HUDEP-2 (cell line): Measurements from ENCODE around the gene MEDAG.

Experiments used
- DNase-seq, 76 experiments: peaks; one replicate each; lab custom pipeline; 2025; ENCODE audit not compliant: unreplicated experiment in 76 of 76; lab: John Stamatoyannopoulos, UW

MEDAG gene

GRCh38 chr13:30905932-30906383, at the start of gene MEDAG:
Gene MEDAG (plus strand): TSS chr13:30906271. CDS start chr13:30906516, 245 bp downstream.
- no peak for DNase-seq

GRCh38 chr13:30857018-30857417, 49.1 kb upstream of the MEDAG start:
- DNase-seq: no peak

GRCh38 chr13:30857636-30858035, 48.4 kb upstream of the MEDAG start:
- DNase-seq: no peak

GRCh38 chr13:30859326-30859725, 46.7 kb upstream of the MEDAG start:
- DNase-seq: no peak

GRCh38 chr13:30861163-30861562, 44.9 kb upstream of the MEDAG start:
- DNase-seq: no peak

- DNase-seq: no peak
Measured at GRCh38 chr13:30861836-30862467, 44.1 kb upstream of the MEDAG start.

- no peak for DNase-seq
Measured at GRCh38 chr13:30862707-30863106, 43.4 kb upstream of the MEDAG start.

GRCh38 chr13:30863231-30863630, 42.8 kb upstream of the MEDAG start:
- DNase-seq: no peak

- no peak for DNase-seq
Measured at GRCh38 chr13:30863796-30864195, 42.3 kb upstream of the MEDAG start.

- DNase-seq: no peak
Measured at GRCh38 chr13:30864433-30865122, 41.5 kb upstream of the MEDAG start.

GRCh38 chr13:30865123-30866049, 40.7 kb upstream of the MEDAG start:
- peak in 35 of 76 experiments; percentile 1 to 56 (median 16) for DNase-seq

- no peak for DNase-seq
Measured at GRCh38 chr13:30866677-30867076, 39.4 kb upstream of the MEDAG start.

- DNase-seq: no peak
Measured at GRCh38 chr13:30867089-30867669, 38.9 kb upstream of the MEDAG start.

GRCh38 chr13:30868799-30869470, 37.1 kb upstream of the MEDAG start:
- no peak for DNase-seq

GRCh38 chr13:30869491-30869890, 36.6 kb upstream of the MEDAG start:
- DNase-seq: no peak

GRCh38 chr13:30870049-30870884, 35.8 kb upstream of the MEDAG start:
- DNase-seq: peak in 67 of 76 experiments; percentile 17 to 85 (median 64)

GRCh38 chr13:30870916-30871587, 35.0 kb upstream of the MEDAG start:
- no peak for DNase-seq

GRCh38 chr13:30871588-30872275, 34.3 kb upstream of the MEDAG start:
- no peak for DNase-seq
